ENCODE data around the gene ITFG1.

- TF ChIP-seq POLR2A (IDR thresholded peaks at IDR 0.05; ENCODE audit: low read length) (no peak), GATA1 (IDR thresholded peaks at IDR 0.05; ENCODE audit: low read depth, low read length) (no peak)
Measured at GRCh38 chr16:47387026-47387734, 73.7 kb downstream of the ITFG1 start.

Measured in erythroblast (primary cell).